ENCODE measurements around the gene LPCAT2. TPM values are rescaled to one million over a fixed set of nuclear protein-coding genes. Genes with fewer than 3 reads are reported as not detected.

LPCAT2 gene
- total and polyA plus RNA-seq, 2 of the 8 experiments (the other 6 are each of a cell fraction or from before 2014, with no cell fraction given): 2.2 to 10.6 TPM

- Histone ChIP-seq H3K27ac (ENCODE audit: low read depth, low read length) (no peak overlapping the region), H3K23ac (ENCODE audit: insufficient read length) (no peak overlapping the region), H3K9me3 (ENCODE audit: insufficient read depth in 2 of 2, low read depth in 1 of 2, low read length in 1 of 2) (peaks cover 12 to 13% of the 10 kb centered on the region in 2 experiments), H3K18ac (ENCODE audit: extremely low read depth, low read length) (no peak overlapping the region), H4K20me1 (replicated peaks in 1 of 2; ENCODE audit: control insufficient read depth in 1 of 2, insufficient read depth in 2 of 2, low read length in 2 of 2) (no peaks in the 10 kb centered on the region), H4K91ac (replicated peaks; ENCODE audit: insufficient read length, low read length) (no peak overlapping the region), H3K79me2 (ENCODE audit: control insufficient read depth in 1 of 2, insufficient read depth in 2 of 2, low read length in 2 of 2) (no peaks in the 10 kb centered on the region), H3K79me1 (ENCODE audit: low read depth, low read length) (no peaks in the 10 kb centered on the region), H3K36me3 (ENCODE audit: control insufficient read depth in 2 of 4, insufficient read depth in 4 of 4, low read length in 3 of 4) (no peaks in the 10 kb centered on the region), H3K23me2 (ENCODE audit: low read depth, low read length) (no peaks in the 10 kb centered on the region), H2BK20ac (ENCODE audit: low read length) (no peak overlapping the region), H2BK15ac (ENCODE audit: low read length) (no peak overlapping the region), H3K4me3 (ENCODE audit: extremely low read depth in 1 of 4, insufficient read depth in 2 of 4, low read depth in 3 of 4, low read length in 4 of 4) (no peak overlapping the region), H4K5ac (ENCODE audit: insufficient read length, low read depth, low read length) (no peak overlapping the region), H3K14ac (ENCODE audit: insufficient read length) (no peak overlapping the region), H3K4ac (replicated peaks; ENCODE audit: insufficient read length, low read depth, low read length) (no peak overlapping the region), H2BK12ac (ENCODE audit: low read depth, low read length) (no peak overlapping the region), H2AFZ (ENCODE audit: low read length) (no peak overlapping the region), H3K56ac (replicated peaks; ENCODE audit: insufficient read length, low read depth, low read length) (no peak overlapping the region), H2BK5ac (ENCODE audit: low read depth, low read length) (no peak overlapping the region), H3K4me1 (replicated peaks in 1 of 4; ENCODE audit: control insufficient read depth in 3 of 4, insufficient read depth in 4 of 4, low read length in 3 of 4) (no peaks in the 10 kb centered on the region), H2BK120ac (replicated peaks; ENCODE audit: low read depth, low read length) (no peak overlapping the region), H2AK5ac (ENCODE audit: low read depth, low read length) (no peak overlapping the region), H3K4me2 (ENCODE audit: insufficient read depth in 1 of 2, low read depth in 2 of 2, low read length in 2 of 2) (no peak overlapping the region), H3K9ac (replicated peaks in 1 of 4; ENCODE audit: extremely low read depth in 1 of 4, low read depth in 3 of 4, low read length in 3 of 4) (no peak overlapping the region), H4K8ac (ENCODE audit: extremely low read depth, insufficient read depth, low read length) (no peak overlapping the region), H3K27me3 (replicated peaks in 1 of 4; ENCODE audit: control insufficient read depth in 3 of 4, extremely low read depth in 1 of 4, insufficient read depth in 3 of 4, low read length in 3 of 4) (no peaks in the 10 kb centered on the region)
- CTCF ChIA-PET (ENCODE audit: partially characterized antibody): no interaction called here
- POLR2A ChIA-PET (ENCODE audit: partially characterized antibody): no interaction called here
- whole genome bisulfite sequencing, 2 experiments (ENCODE audit: extremely low coverage in 1 of 2, insufficient coverage in 1 of 2, insufficient read length in 1 of 2, insufficient replicate concordance in 2 of 2, low coverage in 1 of 2, low lambda C conversion rate in 2 of 2, missing lambda C conversion rate in 1 of 2): 81% methylated on average over 6 of the region's 6 CpGs; no CpG with 5 or more reads in 1 of the 2 experiments
- FAIRE-seq (no peak), DNase-seq (ENCODE audit: low read depth in 1 of 2, low spot score in 2 of 2) (no peak)
- TF ChIP-seq CTBP2 (IDR thresholded peaks at IDR 0.05; ENCODE audit: borderline replicate concordance, insufficient read depth, insufficient read length, low read length) (no peak), CTCF (IDR thresholded peaks at IDR 0.05; ENCODE audit: control extremely low read depth in 1 of 3, insufficient read depth in 1 of 3, low read depth in 1 of 3, low read length in 3 of 3) (no peak), GABPA (IDR thresholded peaks at IDR 0.05; ENCODE audit: borderline replicate concordance, insufficient read depth, low read length) (no peak), HDAC6 (IDR thresholded peaks at IDR 0.05; ENCODE audit: low read depth, low read length) (no peak), NRF1 (IDR thresholded peaks at IDR 0.05; ENCODE audit: low read depth, low read length) (no peak), USF2 (IDR thresholded peaks at IDR 0.05; ENCODE audit: low read length) (no peak), CHD1 (IDR thresholded peaks at IDR 0.05; ENCODE audit: low read depth, low read length) (no peak), JUND (IDR thresholded peaks at IDR 0.05; ENCODE audit: low read length) (no peak), GTF2F1 (IDR thresholded peaks at IDR 0.05; ENCODE audit: borderline replicate concordance, low read depth, low read length) (no peak)
Measured at GRCh38 chr16:55613613-55614335, 104.9 kb downstream of the LPCAT2 start.
